GM18867 (cell line): ENCODE measurements around the gene CFAP157.

Experiments used
- ATAC-seq: cut with Tn5 transposase; IDR thresholded peaks from one replicate; pipeline ENCODE4 v1.9.1; 2021; ENCODE audit warnings: mild to moderate bottlenecking, moderate library complexity; ENCODE audit not compliant: unreplicated experiment

Gene CFAP157

GRCh38 chr9:127706836-127707241 lies at the start of gene CFAP157:
Gene CFAP157 (plus strand): TSS chr9:127706988. CDS start chr9:127707032, 44 bp downstream.
- ATAC-seq, result no peak

GRCh38 chr9:127658428-127658827 lies 48.4 kb upstream of the CFAP157 start:
- no peak for ATAC-seq

GRCh38 chr9:127660886-127661741 lies 45.7 kb upstream of the CFAP157 start:
- ATAC-seq, result no peak

- ATAC-seq, result no peak
Measured at GRCh38 chr9:127662617-127663016, 44.2 kb upstream of the CFAP157 start.

- ATAC-seq, result no peak
Measured at GRCh38 chr9:127664324-127664677, 42.5 kb upstream of the CFAP157 start.

GRCh38 chr9:127664678-127665507 lies 41.9 kb upstream of the CFAP157 start:
- no peak for ATAC-seq

- no peak for ATAC-seq
Measured at GRCh38 chr9:127667127-127667844, 39.5 kb upstream of the CFAP157 start.

GRCh38 chr9:127667906-127668305 lies 38.9 kb upstream of the CFAP157 start:
- no peak for ATAC-seq

- no peak for ATAC-seq
Measured at GRCh38 chr9:127673234-127673633, 33.6 kb upstream of the CFAP157 start.

GRCh38 chr9:127676638-127677037 lies 30.1 kb upstream of the CFAP157 start:
- ATAC-seq, result no peak

GRCh38 chr9:127679506-127679905 lies 27.3 kb upstream of the CFAP157 start:
- ATAC-seq, result no peak

- no peak for ATAC-seq
Measured at GRCh38 chr9:127680226-127680625, 26.6 kb upstream of the CFAP157 start.

- no peak for ATAC-seq
Measured at GRCh38 chr9:127680846-127681245, 25.9 kb upstream of the CFAP157 start.

- no peak for ATAC-seq
Measured at GRCh38 chr9:127682351-127683136, 24.2 kb upstream of the CFAP157 start.

GRCh38 chr9:127683723-127684122 lies 23.1 kb upstream of the CFAP157 start:
- ATAC-seq, result no peak

- no peak for ATAC-seq
Measured at GRCh38 chr9:127684576-127684975, 22.2 kb upstream of the CFAP157 start.

GRCh38 chr9:127686461-127687393 lies 20.1 kb upstream of the CFAP157 start:
- ATAC-seq, result no peak

- ATAC-seq, result no peak
Measured at GRCh38 chr9:127689329-127690000, 17.3 kb upstream of the CFAP157 start.

GRCh38 chr9:127690735-127691134 lies 16.1 kb upstream of the CFAP157 start:
- no peak for ATAC-seq
